Kasumi-1 (cell line): ENCODE measurements around the gene DECR2.

Experiments
- DNase-seq, 2 experiments: peaks; one replicate each; lab custom pipeline; 2025; lab: John Stamatoyannopoulos, UW

The DECR2 gene

DNA sequence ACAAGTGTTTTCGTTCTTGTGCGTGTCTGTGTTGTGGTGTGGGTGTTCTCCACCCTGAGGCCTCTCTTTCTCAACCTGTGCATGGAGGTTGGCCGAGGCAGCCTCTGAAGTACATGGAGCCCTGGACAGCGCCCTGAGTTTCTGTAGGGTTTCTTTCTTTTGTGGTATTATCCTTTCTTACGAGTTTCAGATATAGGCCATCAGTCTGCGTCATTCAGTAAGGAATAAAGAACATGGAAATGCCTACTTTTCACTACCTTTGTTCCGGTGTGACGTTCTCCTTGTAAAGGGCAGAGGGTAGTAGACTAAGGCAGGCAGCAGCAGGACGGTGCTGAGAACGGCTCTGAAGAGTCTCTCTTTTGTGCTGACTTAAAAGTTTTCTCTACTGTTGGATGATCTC is 42.3 kb downstream of the DECR2 start:
- DNase-seq = no peak

DNA sequence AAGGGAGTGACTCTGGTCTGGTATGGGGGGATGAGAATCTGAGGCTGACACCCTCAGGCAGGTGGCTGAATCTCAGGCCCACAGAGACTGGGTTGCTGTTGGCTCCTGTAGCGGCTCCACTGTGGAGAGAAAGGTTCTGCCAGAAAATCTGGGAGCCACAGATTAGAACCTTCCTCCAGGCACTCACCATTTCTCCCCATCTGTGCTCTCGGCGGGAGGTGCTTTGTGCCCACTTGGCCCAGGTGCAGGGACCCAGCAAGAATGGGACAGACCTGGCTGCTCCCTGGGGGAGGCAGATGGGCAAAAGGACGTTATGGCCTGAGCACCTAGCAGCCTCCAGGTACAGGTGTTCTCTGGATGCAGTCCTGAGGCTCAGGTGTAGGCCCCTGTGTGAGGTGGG is 43.9 kb downstream of the DECR2 start:
- DNase-seq = no peak

DNA sequence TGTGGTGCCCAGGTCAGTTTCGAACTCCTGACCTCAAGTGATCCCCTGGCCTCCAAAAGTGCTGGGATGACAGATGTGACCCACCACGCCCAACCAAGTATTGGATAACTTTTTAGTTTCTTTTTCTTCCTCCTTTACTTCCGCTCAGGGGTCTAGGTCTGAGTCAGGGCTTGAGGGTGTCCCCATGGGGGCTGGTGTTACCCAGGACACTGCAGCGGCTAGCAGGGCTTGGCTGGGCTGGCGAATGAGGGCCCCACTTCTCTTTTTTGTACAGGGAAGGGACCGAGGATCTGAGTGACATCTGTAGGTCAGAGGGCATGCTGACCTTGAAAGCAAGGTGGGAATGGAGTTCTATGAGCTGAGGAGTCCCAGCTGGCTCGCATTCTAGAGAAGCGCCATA is 48.7 kb downstream of the DECR2 start:
- DNase-seq = no peak

DNA sequence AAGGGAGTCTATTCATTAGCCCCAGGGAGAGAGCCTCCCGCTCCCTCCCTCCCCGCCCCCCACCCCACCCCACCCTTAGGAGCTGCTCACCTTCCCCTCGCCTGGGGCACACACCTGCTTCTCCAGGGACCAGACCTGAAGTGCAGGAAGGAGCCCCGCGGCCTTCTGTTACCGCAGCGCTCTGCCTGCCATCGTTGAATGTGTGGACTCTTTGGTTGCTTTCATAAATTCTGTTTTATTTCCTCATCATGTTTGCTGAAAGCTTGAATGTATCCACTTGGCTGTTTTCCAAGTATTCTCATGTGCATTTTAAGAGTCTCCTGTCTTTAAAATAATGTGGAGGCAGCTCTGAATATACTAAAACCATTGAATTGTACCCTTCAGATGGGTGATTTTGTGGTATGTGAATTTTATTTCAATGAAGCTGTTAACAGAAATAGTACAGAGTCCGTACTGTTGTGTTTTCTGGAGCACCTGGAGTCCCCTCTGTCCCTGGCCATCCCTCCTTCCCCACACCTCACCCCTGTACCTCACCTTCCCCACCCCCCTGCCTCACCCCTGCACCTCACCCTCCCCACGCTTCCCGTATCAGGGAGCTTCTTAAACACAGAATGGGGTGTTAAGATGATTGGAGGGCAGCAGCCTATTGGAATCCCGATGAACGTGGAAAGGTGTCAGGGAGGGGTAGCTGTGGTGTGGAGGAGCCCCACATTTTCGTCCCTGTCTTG is 49.3 kb downstream of the DECR2 start:
- no peak for DNase-seq

DNA sequence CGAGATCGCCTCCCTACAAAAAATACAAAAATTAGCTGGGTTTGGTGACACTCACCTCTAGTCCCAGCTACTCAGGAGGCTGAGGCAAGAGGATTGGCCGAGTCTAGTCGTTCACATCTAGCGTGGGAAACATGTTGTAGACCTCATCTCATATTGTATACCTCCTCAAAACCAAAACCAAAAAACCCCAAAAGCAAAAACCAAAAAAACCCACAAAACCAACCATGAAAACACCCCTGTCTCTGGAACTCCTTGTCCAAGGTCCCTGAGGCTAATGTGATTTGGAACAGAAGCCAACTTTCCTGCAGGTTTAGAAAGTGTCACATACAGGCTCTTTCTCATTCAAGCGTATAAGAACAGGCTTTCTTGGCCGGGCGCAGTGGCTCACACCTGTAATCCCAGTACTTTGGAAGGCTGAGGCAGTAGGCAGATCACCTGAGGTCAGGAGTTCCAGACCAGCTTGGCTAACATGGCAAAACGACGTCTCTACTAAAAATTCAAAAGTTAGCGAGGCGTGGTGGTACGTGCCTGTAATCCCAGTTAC is 52.8 kb downstream of the DECR2 start:
- no peak for DNase-seq

DNA sequence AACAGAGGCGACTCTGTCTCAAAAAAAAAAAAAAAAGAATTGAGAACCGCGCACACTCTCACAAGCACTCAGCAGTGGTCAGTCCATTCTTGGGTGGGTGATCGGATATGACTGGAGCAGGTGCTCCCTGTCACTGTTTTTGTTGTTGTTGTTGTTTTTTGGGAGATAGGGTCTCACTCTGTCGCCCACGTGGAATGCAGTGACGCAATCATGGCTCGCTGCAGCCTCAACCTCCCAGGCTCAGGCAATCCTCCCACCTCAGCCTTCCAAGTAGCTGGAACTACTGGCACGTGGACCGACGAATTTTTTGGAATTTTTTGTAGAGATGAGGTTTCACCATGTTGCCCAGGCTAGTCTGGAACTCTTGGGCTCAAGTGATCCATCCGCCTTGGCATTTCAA is 53.8 kb downstream of the DECR2 start:
- no peak for DNase-seq

DNA sequence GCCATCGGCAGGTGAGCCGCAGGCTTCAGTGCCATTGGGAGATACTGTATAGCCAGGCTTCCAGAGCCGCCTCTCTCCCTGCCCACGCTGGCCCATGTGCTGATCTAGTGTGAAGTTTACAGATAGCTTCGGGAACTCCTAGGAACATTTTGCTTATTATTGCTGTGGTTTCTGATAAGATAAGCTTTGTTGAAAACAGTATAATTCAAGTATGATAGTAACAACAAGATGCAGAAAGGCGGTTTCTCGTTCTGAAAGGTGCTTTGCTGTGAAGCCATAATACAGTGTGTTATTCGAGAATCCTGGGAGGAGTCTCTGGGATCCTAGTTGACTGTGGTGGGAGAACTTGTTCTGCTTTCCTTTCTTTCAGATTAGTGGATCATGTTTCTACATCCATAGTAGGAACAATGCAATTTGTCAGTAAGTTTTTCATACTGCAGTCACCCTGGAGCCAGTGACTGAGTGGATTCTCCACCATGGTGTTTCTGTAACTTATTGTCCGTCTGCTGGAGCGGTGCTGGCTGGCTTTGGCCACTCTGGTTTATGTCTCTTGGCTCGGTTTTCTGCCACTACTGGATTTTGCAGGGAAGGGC is 55.3 kb downstream of the DECR2 start:
- no peak for DNase-seq

DNA sequence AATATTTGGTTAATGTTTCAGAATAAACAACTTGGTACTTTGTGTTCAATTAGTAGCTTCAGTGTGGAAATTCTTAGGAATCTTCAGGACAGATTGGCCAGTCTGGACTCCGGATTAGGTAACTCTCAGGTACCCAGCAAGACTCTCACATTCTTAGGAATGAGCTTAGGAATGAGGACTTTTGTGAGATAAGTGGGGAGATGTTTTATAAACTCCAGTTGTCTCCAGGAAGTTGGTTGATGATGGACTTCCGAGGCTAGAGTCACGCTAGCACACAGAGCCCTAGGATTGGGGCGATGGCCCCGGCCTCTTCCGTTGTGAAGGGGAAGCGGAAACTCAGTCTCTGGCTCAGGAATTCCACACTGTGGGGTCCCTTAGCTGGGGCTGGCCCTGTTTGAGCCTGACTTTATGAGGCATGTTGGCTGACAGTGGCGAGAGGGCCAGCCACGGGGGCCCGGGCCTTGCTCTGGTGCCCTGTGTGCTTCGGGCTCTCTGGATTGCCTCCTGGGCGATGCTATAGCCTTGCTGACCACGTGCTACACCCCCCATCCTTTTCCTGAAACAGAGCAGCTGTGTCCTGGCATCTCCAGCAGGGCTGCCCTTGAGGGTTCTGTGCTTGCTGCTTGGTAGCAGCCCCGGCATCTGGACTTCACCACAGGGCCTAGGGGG is 56.2 kb downstream of the DECR2 start:
- no peak for DNase-seq

DNA sequence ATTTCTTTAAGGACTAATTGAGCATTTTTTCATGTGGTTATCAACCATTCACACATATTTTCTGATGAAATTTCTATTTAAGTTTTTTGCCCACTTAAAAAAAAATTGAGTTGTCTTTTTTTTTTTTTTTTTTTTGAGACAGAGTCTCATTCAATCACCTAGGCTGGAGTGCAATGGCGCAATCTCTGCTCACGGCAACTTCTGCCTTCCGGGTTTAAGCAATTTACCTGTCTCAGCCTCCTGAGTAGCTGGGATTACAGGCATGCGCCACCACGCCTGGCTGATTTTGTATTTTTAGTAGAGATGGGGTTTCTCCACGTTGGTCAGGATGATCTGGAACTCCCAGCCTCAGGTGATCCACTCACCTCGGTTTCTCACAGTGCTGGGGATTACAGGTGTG is 58.1 kb downstream of the DECR2 start:
- DNase-seq = no peak

DNA sequence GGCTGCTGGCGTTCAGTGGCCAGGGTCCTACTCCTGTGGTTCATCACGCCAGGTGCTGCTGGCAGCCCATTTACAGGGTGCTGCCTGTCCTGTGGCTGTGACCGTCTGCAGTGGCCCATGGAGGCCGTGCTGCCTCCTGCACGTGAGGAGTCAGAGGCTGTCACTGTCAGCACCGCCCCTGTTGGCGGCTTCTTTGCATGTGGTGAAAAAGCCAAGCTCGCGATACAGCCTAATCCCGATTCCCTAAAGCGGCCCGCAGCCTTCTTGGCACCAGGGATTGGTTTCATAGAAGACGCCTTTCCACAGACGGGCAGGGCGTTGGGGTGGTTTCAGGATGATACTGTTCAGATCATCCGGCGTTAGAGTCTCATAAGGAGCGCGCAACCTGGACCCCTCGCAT is 59.1 kb downstream of the DECR2 start:
- DNase-seq = no peak
